SK-N-SH treated with all-trans-retinoic acid at 6 μM for 48 hours (cell line): Measurements from ENCODE around the gene ATP8A2.

Experiments used
- ARNTL ChIP-seq: fragments of 450-650 bp; formaldehyde crosslinking; IDR thresholded peaks from 2 replicates; pipeline ENCODE4 v1.5.0; 2020; ENCODE audit warnings: low read depth, mild to moderate bottlenecking, moderate library complexity, borderline replicate concordance
- CSDC2 ChIP-seq: fragments of 250-450 bp; sonication (Bioruptor Pico); IDR thresholded peaks from 2 replicates; pipeline ENCODE4 v1.5.0; 2020; ENCODE audit warnings: mild to moderate bottlenecking, moderate library complexity
- ESRRG ChIP-seq: fragments of 250-450 bp; sonication (Bioruptor Pico); IDR thresholded peaks from 2 replicates; pipeline ENCODE4 v1.6.1; 2021; ENCODE audit warnings: mild to moderate bottlenecking
- ISL1 ChIP-seq: fragments of 250-450 bp; sonication (Bioruptor Pico); IDR thresholded peaks from 2 replicates; pipeline ENCODE4 v2.1.2; 2022; ENCODE audit warnings: mild to moderate bottlenecking, moderate library complexity
- ZNF565 ChIP-seq: fragments of 450-650 bp; formaldehyde crosslinking; conservative IDR thresholded peaks from 2 replicates; pipeline ENCODE4 v1.5.0; 2020; ENCODE audit warnings: low read depth, mild to moderate bottlenecking, moderate library complexity
- TF ChIP-seq, protein P1 (sequence below): fragments of 250-450 bp; sonication (Bioruptor Pico); IDR thresholded peaks from 2 replicates; pipeline ENCODE4 v1.8.0; 2020; ENCODE audit warnings: mild to moderate bottlenecking, moderate library complexity, borderline replicate concordance
- TF ChIP-seq, protein P2 (sequence below): fragments of 250-450 bp; sonication (Bioruptor Pico); IDR thresholded peaks from 2 replicates; pipeline ENCODE4 v1.5.1; 2020; ENCODE audit warnings: low read depth, mild to moderate bottlenecking, moderate library complexity

- TF ChIP-seq ARNTL (CRISPR knock-in tag) (no peak), ESRRG (CRISPR knock-in tag) (no peak), ISL1 (no peak), ZNF565 (CRISPR knock-in tag) (no peak), CSDC2 (CRISPR knock-in tag) (no peak)
- TF ChIP-seq, protein P1, sequence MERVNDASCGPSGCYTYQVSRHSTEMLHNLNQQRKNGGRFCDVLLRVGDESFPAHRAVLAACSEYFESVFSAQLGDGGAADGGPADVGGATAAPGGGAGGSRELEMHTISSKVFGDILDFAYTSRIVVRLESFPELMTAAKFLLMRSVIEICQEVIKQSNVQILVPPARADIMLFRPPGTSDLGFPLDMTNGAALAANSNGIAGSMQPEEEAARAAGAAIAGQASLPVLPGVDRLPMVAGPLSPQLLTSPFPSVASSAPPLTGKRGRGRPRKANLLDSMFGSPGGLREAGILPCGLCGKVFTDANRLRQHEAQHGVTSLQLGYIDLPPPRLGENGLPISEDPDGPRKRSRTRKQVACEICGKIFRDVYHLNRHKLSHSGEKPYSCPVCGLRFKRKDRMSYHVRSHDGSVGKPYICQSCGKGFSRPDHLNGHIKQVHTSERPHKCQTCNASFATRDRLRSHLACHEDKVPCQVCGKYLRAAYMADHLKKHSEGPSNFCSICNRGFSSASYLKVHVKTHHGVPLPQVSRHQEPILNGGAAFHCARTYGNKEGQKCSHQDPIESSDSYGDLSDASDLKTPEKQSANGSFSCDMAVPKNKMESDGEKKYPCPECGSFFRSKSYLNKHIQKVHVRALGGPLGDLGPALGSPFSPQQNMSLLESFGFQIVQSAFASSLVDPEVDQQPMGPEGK (CRISPR knock-in tag) = no peak
- TF ChIP-seq, protein P2, sequence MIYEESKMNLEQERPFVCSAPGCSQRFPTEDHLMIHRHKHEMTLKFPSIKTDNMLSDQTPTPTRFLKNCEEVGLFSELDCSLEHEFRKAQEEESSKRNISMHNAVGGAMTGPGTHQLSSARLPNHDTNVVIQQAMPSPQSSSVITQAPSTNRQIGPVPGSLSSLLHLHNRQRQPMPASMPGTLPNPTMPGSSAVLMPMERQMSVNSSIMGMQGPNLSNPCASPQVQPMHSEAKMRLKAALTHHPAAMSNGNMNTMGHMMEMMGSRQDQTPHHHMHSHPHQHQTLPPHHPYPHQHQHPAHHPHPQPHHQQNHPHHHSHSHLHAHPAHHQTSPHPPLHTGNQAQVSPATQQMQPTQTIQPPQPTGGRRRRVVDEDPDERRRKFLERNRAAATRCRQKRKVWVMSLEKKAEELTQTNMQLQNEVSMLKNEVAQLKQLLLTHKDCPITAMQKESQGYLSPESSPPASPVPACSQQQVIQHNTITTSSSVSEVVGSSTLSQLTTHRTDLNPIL = no peak
These were observed 551.7 kb downstream of the ATP8A2 start for GRCh38 chr13:25923217-25924085.
